Skeletal muscle tissue (tissue), 4 donors: ENCODE measurements around the gene HELB. TPM values are rescaled to one million over a fixed set of nuclear protein-coding genes. Genes with fewer than 3 reads are reported as not detected.

Experiments used
- H3K27ac ChIP-seq: one replicate; pipeline ENCODE4 v1.7.0; 2013; ENCODE audit warnings: mild to moderate bottlenecking, low read depth, low read length, inconsistent platforms
- H3K27me3 ChIP-seq, 3 donors: one replicate each; pipeline ENCODE4 v1.7.0; 2013; ENCODE audit warnings: low read length in 3 of 3; ENCODE audit not compliant: control insufficient read depth in 3 of 3, insufficient read depth in 3 of 3
- H3K36me3 ChIP-seq, 3 donors: one replicate each; pipeline ENCODE4 v1.7.0; 2013; ENCODE audit warnings: low read length in 3 of 3; ENCODE audit not compliant: control insufficient read depth in 3 of 3, insufficient read depth in 3 of 3
- H3K4me1 ChIP-seq, 3 donors: one replicate each; pipeline ENCODE4 v1.7.0; 2013; ENCODE audit warnings: low read length in 3 of 3, mild to moderate bottlenecking in 3 of 3; ENCODE audit not compliant: control insufficient read depth in 3 of 3, insufficient read depth in 3 of 3
- H3K4me3 ChIP-seq, 3 donors: one replicate each; pipeline ENCODE4 v1.7.0; 2013; ENCODE audit warnings: low read length in 3 of 3
- H3K9ac ChIP-seq, 3 donors: one replicate each; pipeline ENCODE4 v1.7.0; 2013; ENCODE audit warnings: low read length in 3 of 3, mild to moderate bottlenecking in 3 of 3, moderate library complexity in 2 of 3, low read depth in 1 of 3
- H3K9me3 ChIP-seq, 3 donors: one replicate each; pipeline ENCODE4 v1.7.0; 2013; ENCODE audit warnings: low read length in 3 of 3; ENCODE audit not compliant: control insufficient read depth in 3 of 3
- total RNA-seq: library from RNA; depleted of rRNA; stranded (reverse); fragments of >200 nt; gene quantifications from one replicate; pipeline ENCODE4 v1.2.3, GENCODE V29; 2014
- donor health status: Osteomylitis.

Gene HELB
- total RNA-seq, 1 donor from 2014 or later, result 2.6 TPM

- Histone ChIP-seq H3K27me3 (no peaks in the 10 kb centered on the region), H3K4me3 (no peak overlapping the region), H3K9me3 (no peaks in the 10 kb centered on the region), H3K36me3 (no peaks in the 10 kb centered on the region), H3K9ac (no peak overlapping the region), H3K4me1 (no peaks in the 10 kb centered on the region), H3K27ac (no peak overlapping the region)
Measured at GRCh38 chr12:66273147-66273546, 29.1 kb upstream of the HELB start.

- Histone ChIP-seq H3K4me3 (no peak overlapping the region), H3K9me3 (no peaks in the 10 kb centered on the region), H3K27me3 (no peaks in the 10 kb centered on the region), H3K9ac (no peak overlapping the region), H3K4me1 (no peaks in the 10 kb centered on the region), H3K36me3 (no peaks in the 10 kb centered on the region), H3K27ac (no peak overlapping the region)
Measured at GRCh38 chr12:66275040-66275439, 27.3 kb upstream of the HELB start.

GRCh38 chr12:66279123-66279712, 23.1 kb upstream of the HELB start:
- H3K4me3 ChIP-seq, result no peak overlapping the region
- H3K27ac ChIP-seq, result no peak overlapping the region
- no peaks in the 10 kb centered on the region for H3K4me1 ChIP-seq
- no peaks in the 10 kb centered on the region for H3K9me3 ChIP-seq
- H3K9ac ChIP-seq, result no peak overlapping the region
- H3K36me3 ChIP-seq, result no peaks in the 10 kb centered on the region
- no peaks in the 10 kb centered on the region for H3K27me3 ChIP-seq

GRCh38 chr12:66280561-66280960, 21.7 kb upstream of the HELB start:
- no peaks in the 10 kb centered on the region for H3K9me3 ChIP-seq

GRCh38 chr12:66282244-66282643, 20.0 kb upstream of the HELB start:
- no peaks in the 10 kb centered on the region for H3K36me3 ChIP-seq
- no peaks in the 10 kb centered on the region for H3K4me1 ChIP-seq
- no peak overlapping the region for H3K9ac ChIP-seq
- H3K9me3 ChIP-seq, result no peaks in the 10 kb centered on the region
- H3K27me3 ChIP-seq, result no peaks in the 10 kb centered on the region
- H3K27ac ChIP-seq, result no peak overlapping the region
- H3K4me3 ChIP-seq, result no peak overlapping the region

More at GRCh38 chr12:66280561-66280960, 21.7 kb upstream of the HELB start:
- Histone ChIP-seq H3K27me3 (no peaks in the 10 kb centered on the region), H3K4me1 (no peaks in the 10 kb centered on the region), H3K4me3 (no peak overlapping the region), H3K36me3 (no peaks in the 10 kb centered on the region), H3K9ac (no peak overlapping the region), H3K27ac (no peak overlapping the region)

GRCh38 chr12:66287275-66287674, 15.0 kb upstream of the HELB start:
- Histone ChIP-seq H3K4me1 (no peaks in the 10 kb centered on the region), H3K4me3 (no peak overlapping the region), H3K27me3 (no peaks in the 10 kb centered on the region), H3K9me3 (no peaks in the 10 kb centered on the region), H3K36me3 (no peaks in the 10 kb centered on the region), H3K9ac (no peak overlapping the region), H3K27ac (no peak overlapping the region)

GRCh38 chr12:66288121-66288520, 14.2 kb upstream of the HELB start:
- H3K27me3 ChIP-seq, result peaks cover 0 to 4% (median 0%) of the 10 kb centered on the region in 3 donors
- H3K9me3 ChIP-seq, result no peaks in the 10 kb centered on the region
- no peaks in the 10 kb centered on the region for H3K4me1 ChIP-seq
- H3K4me3 ChIP-seq, result no peak overlapping the region
- no peak overlapping the region for H3K27ac ChIP-seq
- no peaks in the 10 kb centered on the region for H3K36me3 ChIP-seq
- H3K9ac ChIP-seq, result no peak overlapping the region

GRCh38 chr12:66289485-66289884, 12.8 kb upstream of the HELB start:
- Histone ChIP-seq H3K27ac (no peak overlapping the region), H3K27me3 (peaks cover 0 to 4% (median 0%) of the 10 kb centered on the region in 3 donors), H3K4me1 (no peaks in the 10 kb centered on the region), H3K4me3 (no peak overlapping the region), H3K36me3 (no peaks in the 10 kb centered on the region), H3K9me3 (no peaks in the 10 kb centered on the region), H3K9ac (no peak overlapping the region)

GRCh38 chr12:66290716-66291200, 11.5 kb upstream of the HELB start:
- Histone ChIP-seq H3K4me3 (no peak overlapping the region), H3K27ac (no peak overlapping the region), H3K4me1 (no peaks in the 10 kb centered on the region), H3K36me3 (no peaks in the 10 kb centered on the region), H3K9me3 (no peaks in the 10 kb centered on the region), H3K27me3 (peaks cover 0 to 4% (median 0%) of the 10 kb centered on the region in 3 donors), H3K9ac (no peak overlapping the region)

GRCh38 chr12:66296176-66296683, 6.1 kb upstream of the HELB start:
- H3K9me3 ChIP-seq, result no peaks in the 10 kb centered on the region
- no peaks in the 10 kb centered on the region for H3K36me3 ChIP-seq
- H3K4me3 ChIP-seq, result no peak overlapping the region
- H3K27ac ChIP-seq, result no peak overlapping the region
- no peaks in the 10 kb centered on the region for H3K4me1 ChIP-seq
- no peak overlapping the region for H3K9ac ChIP-seq
- peaks cover 0 to 4% (median 0%) of the 10 kb centered on the region in 3 donors for H3K27me3 ChIP-seq
